RWPE2 (cell line): ENCODE data around the gene EXD3.

Source experiments
- ATAC-seq: fragments of 200-7000 bp; cut with Tn5 transposase; 3 replicates; pipeline ENCODE4 v1.9.1; 2021; ENCODE audit warnings: low read depth
- DNase-seq: peaks from one replicate; pipeline ENCODE4 v3.0.0-alpha.2; 2020; ENCODE audit warnings: low spot score
- H3K27ac ChIP-seq: fragments of 450-650 bp; 2 replicates; pipeline ENCODE4 v1.5.1; 2017; ENCODE audit warnings: mild to moderate bottlenecking; ENCODE audit not compliant: poor library complexity, severe bottlenecking
- H3K27me3 ChIP-seq: fragments of 250-450 bp; sonication (Bioruptor Pico); 2 replicates; pipeline ENCODE4 v1.5.1; 2021; ENCODE audit warnings: mild to moderate bottlenecking, moderate library complexity; ENCODE audit not compliant: insufficient read depth, poor library complexity, severe bottlenecking
- H3K36me3 ChIP-seq: fragments of 250-450 bp; sonication (Bioruptor Pico); 2 replicates; pipeline ENCODE4 v1.5.1; 2020; ENCODE audit warnings: low read depth, mild to moderate bottlenecking, moderate library complexity
- H3K4me1 ChIP-seq: fragments of 250-450 bp; sonication (Bioruptor Pico); 2 replicates; pipeline ENCODE4 v1.5.1; 2021; ENCODE audit warnings: mild to moderate bottlenecking, moderate library complexity; ENCODE audit not compliant: insufficient read depth, poor library complexity, severe bottlenecking
- H3K4me3 ChIP-seq: fragments of 250-450 bp; sonication (Bioruptor Pico); 2 replicates; pipeline ENCODE4 v1.5.1; 2021; ENCODE audit warnings: mild to moderate bottlenecking, moderate library complexity; ENCODE audit not compliant: severe bottlenecking
- H3K9me3 ChIP-seq: fragments of 250-450 bp; sonication (Bioruptor Pico); 2 replicates; pipeline ENCODE4 v1.5.1; 2021; ENCODE audit warnings: mild to moderate bottlenecking, moderate library complexity; ENCODE audit not compliant: severe bottlenecking
- CTCF ChIP-seq: fragments of 450-650 bp; IDR thresholded peaks from one replicate; pipeline ENCODE4 v1.5.1; 2017; ENCODE audit warnings: mild to moderate bottlenecking, moderate library complexity; ENCODE audit not compliant: poor library complexity, severe bottlenecking

EXD3 gene

GRCh38 chr9:137429974-137430722 lies 7.2 kb upstream of the EXD3 start:
- Histone ChIP-seq H3K4me1 (peaks cover 8% of the 10 kb centered on the region), H3K4me3 (no peak overlapping the region), H3K27me3 (no peaks in the 10 kb centered on the region), H3K27ac (no peak overlapping the region), H3K36me3 (no peaks in the 10 kb centered on the region), H3K9me3 (no peaks in the 10 kb centered on the region)
- TF ChIP-seq CTCF = no peak
- no peak for ATAC-seq
- no peak for DNase-seq

DNA sequence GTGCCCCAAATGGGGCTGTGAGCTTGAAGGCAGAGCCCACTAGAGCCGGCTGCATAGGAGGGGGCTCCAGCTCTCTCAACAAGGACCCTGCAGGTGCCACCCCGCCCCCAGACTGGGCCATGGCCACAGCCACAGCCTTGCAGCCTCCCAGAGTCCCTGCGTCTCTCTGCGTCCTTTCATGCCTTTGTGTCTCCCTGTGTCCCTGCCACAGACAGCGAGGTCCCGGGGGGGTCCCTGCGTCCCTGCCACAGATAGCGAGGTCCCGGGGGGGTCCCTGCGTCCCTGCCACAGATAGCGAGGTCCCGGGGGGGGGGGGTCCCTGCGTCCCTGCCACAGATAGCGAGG lies 6.6 kb upstream of the EXD3 start:
- peaks cover 14% of the 10 kb centered on the region for H3K4me1 ChIP-seq
- H3K4me3 ChIP-seq = no peak overlapping the region
- ATAC-seq (no peak), DNase-seq (no peak)
- TF ChIP-seq CTCF = no peak
- no peaks in the 10 kb centered on the region for H3K27me3 ChIP-seq
- no peaks in the 10 kb centered on the region for H3K36me3 ChIP-seq
- no peaks in the 10 kb centered on the region for H3K9me3 ChIP-seq
- no peak overlapping the region for H3K27ac ChIP-seq

DNA sequence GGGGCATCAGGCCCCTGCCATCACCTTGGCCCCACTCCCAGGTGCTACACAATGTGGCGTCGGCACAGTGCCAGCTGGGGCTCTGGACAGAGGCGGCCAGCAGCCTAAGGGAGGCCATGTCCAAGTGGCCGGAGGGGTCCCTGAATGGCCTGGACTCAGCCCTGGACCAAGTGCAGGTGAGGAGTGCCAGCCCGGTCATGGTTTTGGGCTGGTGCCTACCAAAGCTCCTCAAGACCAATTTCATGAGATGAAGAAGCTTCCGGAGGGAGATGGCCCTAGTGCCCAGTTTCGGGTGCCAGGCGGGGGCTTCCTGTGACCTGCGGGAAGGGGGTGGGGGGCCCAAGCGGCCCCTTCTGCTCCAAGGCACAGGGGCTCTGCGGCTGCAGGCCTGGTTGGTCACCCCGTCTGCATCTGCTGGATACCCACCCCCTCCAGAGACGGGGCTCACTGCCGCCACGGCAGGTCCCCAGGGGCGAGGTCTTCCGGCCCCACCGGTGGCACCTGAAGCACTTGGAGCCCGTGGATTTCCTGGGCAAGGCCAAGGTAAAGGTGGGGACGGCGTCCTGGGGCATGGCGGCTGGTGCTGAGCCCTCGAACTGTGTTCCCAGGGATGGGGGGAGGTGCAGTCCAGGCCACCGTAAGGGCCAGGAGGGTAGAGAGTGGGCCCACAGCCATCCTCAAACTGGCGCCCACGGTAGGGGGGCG lies 6.0 kb upstream of the EXD3 start:
- Histone ChIP-seq H3K36me3 (no peaks in the 10 kb centered on the region), H3K27me3 (no peaks in the 10 kb centered on the region), H3K4me1 (peaks cover 19% of the 10 kb centered on the region), H3K9me3 (no peaks in the 10 kb centered on the region), H3K27ac (no peak overlapping the region), H3K4me3 (no peak overlapping the region)
- TF ChIP-seq CTCF = no peak
- DNase-seq (no peak), ATAC-seq (no peak)

DNA sequence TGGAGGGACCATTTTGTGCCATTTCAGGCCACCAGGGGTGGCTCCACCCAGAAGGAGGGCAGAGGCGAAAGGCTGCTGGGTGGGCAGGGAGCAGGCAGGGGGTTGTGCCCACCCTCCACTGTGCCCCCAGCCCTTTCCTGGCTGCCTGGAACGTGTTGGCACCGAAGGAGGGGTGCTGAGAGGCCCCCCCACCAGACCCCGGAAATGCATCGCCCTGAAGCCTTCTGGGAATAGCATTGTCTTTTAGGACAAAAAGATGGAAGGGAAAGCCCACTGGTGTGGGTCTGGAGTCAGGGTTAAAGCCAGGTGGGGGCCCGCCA lies 5.3 kb upstream of the EXD3 start:
- H3K9me3 ChIP-seq = no peaks in the 10 kb centered on the region
- no peaks in the 10 kb centered on the region for H3K36me3 ChIP-seq
- ATAC-seq (no peak), DNase-seq (peak; percentile 31)
- no peaks in the 10 kb centered on the region for H3K27me3 ChIP-seq
- peaks cover 19% of the 10 kb centered on the region for H3K4me1 ChIP-seq
- no peak overlapping the region for H3K4me3 ChIP-seq
- no peak for TF ChIP-seq CTCF
- no peak overlapping the region for H3K27ac ChIP-seq
